Central memory CD8-positive, alpha-beta T cell (primary cell): ENCODE measurements around the gene TTR.

Experiments
- ATAC-seq: fragments of 150-1000 bp; cut with Tn5 transposase; replicated peaks from 2 replicates; pipeline ENCODE4 v1.10.0; 2022; ENCODE audit warnings: mild to moderate bottlenecking, moderate FRiP score, moderate number of reproducible peaks; ENCODE audit not compliant: poor library complexity, severe bottlenecking; ENCODE audit errors: extremely low read depth
- DNase-seq, 2 donors: peaks; one replicate each; pipeline ENCODE4 v3.0.0; 2021; ENCODE audit warnings: low spot score in 2 of 2
- H3K27ac Mint-ChIP-seq: one replicate; pipeline ENCODE4 v1.8.0; 2022; ENCODE audit warnings: low read depth, mild to moderate bottlenecking, moderate library complexity, mixed read lengths
- H3K27me3 Mint-ChIP-seq: one replicate; pipeline ENCODE4 v1.8.0; 2022; ENCODE audit warnings: mixed read lengths
- H3K36me3 Mint-ChIP-seq: one replicate; pipeline ENCODE4 v1.8.0; 2022; ENCODE audit warnings: mild to moderate bottlenecking, moderate library complexity, mixed read lengths; ENCODE audit not compliant: insufficient read depth
- H3K4me1 Mint-ChIP-seq: one replicate; pipeline ENCODE4 v1.8.0; 2022; ENCODE audit warnings: mixed read lengths
- H3K4me3 Mint-ChIP-seq: one replicate; pipeline ENCODE4 v1.8.0; 2022; ENCODE audit warnings: mild to moderate bottlenecking, moderate library complexity, mixed read lengths
- H3K9me3 Mint-ChIP-seq: one replicate; pipeline ENCODE4 v1.8.0; 2022; ENCODE audit warnings: mixed read lengths

The TTR gene

DNA sequence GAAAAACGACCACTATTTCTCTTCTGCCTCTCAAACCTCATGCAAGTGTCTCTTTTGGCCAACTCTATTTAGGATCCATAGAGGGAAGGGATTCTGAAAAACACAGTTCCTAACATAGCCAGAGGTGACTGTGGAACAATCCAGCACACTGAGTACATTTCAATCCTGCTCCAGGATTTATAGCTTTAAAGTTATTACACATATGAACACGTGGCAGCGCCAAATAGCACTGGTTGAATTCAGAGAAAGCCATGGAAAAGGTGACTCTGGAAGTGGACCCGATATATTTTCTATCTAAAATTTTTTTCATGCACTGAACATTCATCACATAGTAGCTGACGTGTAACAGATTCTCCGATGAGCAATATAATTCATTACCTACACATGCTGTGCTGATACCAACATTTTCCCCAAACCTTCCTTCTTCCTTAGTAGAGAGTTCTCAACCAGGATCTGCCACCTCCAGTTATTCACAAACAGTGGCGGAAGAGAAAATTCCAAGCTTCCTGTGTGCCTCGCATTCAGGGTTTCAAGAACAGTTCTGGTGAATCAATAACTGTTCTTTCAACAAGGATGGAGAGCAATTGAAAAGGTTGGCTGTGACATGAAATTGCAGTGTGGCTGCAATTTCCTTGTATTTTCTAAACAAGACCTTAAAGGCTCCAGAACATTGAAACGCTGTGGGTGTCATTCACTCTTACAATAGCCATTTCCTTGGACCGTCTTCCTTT is 25.7 kb upstream of the TTR start:
- Mint-ChIP-seq H3K27me3 (peaks cover 7% of the 10 kb centered on the region), H3K4me3 (no peak overlapping the region), H3K9me3 (no peaks in the 10 kb centered on the region), H3K4me1 (no peaks in the 10 kb centered on the region), H3K36me3 (no peaks in the 10 kb centered on the region), H3K27ac (no peak overlapping the region)
- DNase-seq (no peak), ATAC-seq (no peak)

DNA sequence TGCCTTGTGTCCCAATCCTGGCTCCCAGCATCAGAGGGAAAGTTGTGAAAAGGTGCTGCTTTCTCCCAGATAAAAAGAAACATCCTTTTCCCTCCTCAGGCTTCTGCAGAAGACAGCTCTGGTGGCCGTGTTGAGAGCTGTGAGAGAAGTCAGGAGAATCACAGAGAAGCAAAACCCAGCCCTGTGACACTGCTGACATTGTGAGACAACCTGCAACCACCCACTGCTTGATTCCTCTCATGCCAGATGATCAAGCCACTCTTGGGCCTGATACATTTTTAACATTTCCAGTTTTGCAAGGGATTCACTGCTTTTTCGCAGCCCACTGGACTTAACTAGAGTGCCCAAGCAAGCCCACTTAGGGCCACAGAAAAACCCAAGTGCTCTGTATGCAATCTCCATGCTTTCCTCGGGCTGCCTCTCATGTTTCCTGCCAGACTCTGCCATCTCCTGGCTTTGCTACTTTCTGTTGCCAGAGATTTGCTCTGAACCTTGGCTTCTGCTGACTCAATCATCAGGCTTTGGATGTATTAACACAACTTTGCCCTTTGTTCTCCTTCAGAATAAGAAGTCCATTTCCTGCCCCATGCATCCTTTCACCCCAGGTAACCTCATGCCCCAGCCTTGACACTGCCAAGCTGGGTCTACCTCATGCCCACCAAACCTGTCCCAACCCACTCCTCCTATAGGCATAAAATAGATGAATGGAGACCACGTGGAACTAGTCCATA is 24.9 kb upstream of the TTR start:
- Mint-ChIP-seq H3K9me3 (no peaks in the 10 kb centered on the region), H3K4me1 (no peaks in the 10 kb centered on the region), H3K36me3 (no peaks in the 10 kb centered on the region), H3K4me3 (no peak overlapping the region), H3K27me3 (no peaks in the 10 kb centered on the region), H3K27ac (no peak overlapping the region)
- DNase-seq (no peak), ATAC-seq (no peak)

DNA sequence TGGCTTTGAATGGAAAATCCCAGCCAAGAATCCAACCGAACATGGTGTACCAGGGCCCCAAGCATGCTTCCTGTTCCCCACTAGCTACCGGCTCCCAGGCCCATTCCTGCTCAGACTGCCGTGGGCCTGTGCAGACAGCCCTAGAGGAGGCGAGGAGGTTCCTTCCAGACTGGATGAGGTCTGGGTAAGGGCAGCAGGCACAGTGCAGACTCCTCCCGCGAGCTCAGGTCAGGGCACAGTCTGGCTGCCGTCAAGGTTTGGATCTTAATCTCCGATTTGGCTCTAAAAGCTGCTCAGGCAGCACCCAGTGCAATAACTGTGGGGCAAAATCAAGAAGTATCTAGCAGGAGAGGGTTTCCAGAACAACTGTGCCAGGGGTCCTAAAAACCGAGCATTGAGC is 19.3 kb upstream of the TTR start:
- Mint-ChIP-seq H3K9me3 (no peaks in the 10 kb centered on the region), H3K36me3 (no peaks in the 10 kb centered on the region), H3K27ac (no peak overlapping the region), H3K4me3 (no peak overlapping the region), H3K4me1 (no peaks in the 10 kb centered on the region), H3K27me3 (no peaks in the 10 kb centered on the region)
- no peak for ATAC-seq
- DNase-seq: no peak

DNA sequence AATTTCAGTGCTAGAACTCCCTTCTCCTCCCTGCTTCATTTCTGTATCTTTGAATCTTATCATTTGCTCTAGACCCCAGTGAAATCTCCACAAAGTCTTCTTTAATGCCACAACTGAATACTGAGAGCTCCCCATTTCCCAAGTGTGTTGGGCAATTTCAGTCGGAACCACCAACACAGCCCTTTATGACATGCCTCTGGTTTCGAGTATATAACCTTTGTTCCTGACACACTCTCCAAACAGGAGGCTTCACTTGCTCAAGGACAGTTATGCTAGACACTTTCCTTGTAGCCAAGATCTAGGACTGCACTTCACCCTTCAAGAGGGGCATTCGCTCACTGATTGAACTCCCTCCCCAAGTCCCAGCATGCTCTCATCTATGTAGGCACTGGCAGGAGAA is 18.6 kb upstream of the TTR start:
- H3K9me3 Mint-ChIP-seq: no peaks in the 10 kb centered on the region
- DNase-seq (no peak), ATAC-seq (no peak)
- H3K27me3 Mint-ChIP-seq: no peaks in the 10 kb centered on the region
- no peak overlapping the region for H3K27ac Mint-ChIP-seq
- no peaks in the 10 kb centered on the region for H3K4me1 Mint-ChIP-seq
- H3K36me3 Mint-ChIP-seq: no peaks in the 10 kb centered on the region
- H3K4me3 Mint-ChIP-seq: no peak overlapping the region

DNA sequence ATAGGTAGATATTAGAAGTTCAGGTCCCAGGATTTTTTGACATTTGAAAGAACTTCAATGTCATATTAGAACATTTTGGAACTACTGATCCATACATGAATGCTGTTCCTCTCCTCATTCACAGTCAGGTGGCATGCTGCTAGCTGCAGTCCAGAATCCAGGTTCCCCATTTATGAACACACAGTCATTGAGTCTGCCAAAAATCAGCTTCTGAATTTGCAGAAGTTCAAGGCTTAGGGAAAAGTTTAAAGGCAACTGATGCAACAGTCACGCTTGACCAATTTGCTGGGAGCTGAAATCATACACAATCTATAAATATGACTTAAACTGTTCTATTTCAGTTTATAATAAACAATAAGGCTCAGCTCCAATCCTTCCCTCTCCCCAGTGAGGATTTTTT is 17.3 kb upstream of the TTR start:
- Mint-ChIP-seq H3K4me3 (no peak overlapping the region), H3K27me3 (no peaks in the 10 kb centered on the region)
- ATAC-seq: no peak

DNA sequence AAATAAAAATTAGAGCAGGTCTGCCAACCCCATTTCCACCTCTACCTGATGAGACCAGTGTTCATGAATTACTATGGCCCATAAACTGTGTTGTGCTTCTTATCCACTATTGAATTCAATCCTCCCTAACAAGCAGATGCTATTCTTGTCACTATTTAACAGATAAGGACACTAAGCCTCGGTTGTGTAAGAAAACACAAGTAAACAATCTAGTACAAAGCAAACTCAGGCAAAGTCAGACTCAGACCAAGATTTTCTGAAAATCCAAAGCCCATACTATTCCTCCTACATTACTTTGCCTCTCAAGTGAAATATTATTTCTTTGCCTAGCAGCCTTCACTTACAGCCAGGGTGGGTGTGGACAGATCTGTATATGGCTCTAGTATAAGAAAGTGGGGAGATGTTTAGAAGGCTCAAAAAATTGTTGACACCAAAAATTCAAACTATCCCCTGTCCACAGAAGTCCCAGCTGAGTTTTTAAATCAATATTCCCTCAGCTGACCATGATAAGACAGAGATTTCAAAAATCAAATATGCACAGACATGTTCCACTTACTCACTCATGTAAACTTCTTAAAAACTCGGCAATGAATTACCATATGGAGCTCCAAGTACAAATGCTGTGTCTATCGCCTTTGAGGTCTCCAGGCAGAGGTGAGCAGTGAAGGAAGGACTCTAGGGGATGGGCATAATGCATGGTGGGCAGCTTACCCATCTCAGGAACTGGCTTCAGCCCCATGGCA is 16.0 kb upstream of the TTR start:
- DNase-seq: no peak
- no peaks in the 10 kb centered on the region for H3K27me3 Mint-ChIP-seq
- no peaks in the 10 kb centered on the region for H3K36me3 Mint-ChIP-seq
- H3K9me3 Mint-ChIP-seq: no peaks in the 10 kb centered on the region
- H3K4me3 Mint-ChIP-seq: no peak overlapping the region
- H3K4me1 Mint-ChIP-seq: no peaks in the 10 kb centered on the region
- H3K27ac Mint-ChIP-seq: no peak overlapping the region
- no peak for ATAC-seq

More for the DNA sequence above, 17.3 kb upstream of the TTR start:
- Mint-ChIP-seq H3K4me1 (no peaks in the 10 kb centered on the region), H3K36me3 (no peaks in the 10 kb centered on the region), H3K9me3 (no peaks in the 10 kb centered on the region), H3K27ac (no peak overlapping the region)
- no peak for DNase-seq

DNA sequence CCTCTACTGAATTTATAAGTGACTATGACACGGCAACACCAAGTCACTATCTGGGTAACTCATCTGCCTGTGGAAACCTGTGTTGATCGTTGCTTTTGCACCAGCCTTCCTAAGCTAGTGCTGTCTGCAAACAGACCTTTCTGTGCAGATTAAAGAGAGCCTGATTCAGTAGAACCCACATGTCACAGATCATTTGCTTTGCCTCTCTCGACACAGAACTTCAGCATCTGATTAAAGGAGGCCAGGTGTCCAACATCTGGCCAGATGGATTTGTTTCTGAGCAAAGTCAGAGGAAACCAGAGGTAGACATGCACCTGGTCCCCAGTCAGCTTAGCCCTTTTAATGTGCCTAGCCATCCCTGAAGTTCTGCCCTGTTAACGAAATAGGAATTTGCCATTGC is 15.0 kb upstream of the TTR start:
- Mint-ChIP-seq H3K27ac (no peak overlapping the region), H3K9me3 (no peaks in the 10 kb centered on the region), H3K27me3 (no peaks in the 10 kb centered on the region), H3K36me3 (no peaks in the 10 kb centered on the region), H3K4me1 (no peaks in the 10 kb centered on the region), H3K4me3 (no peak overlapping the region)
- DNase-seq (no peak), ATAC-seq (no peak)

DNA sequence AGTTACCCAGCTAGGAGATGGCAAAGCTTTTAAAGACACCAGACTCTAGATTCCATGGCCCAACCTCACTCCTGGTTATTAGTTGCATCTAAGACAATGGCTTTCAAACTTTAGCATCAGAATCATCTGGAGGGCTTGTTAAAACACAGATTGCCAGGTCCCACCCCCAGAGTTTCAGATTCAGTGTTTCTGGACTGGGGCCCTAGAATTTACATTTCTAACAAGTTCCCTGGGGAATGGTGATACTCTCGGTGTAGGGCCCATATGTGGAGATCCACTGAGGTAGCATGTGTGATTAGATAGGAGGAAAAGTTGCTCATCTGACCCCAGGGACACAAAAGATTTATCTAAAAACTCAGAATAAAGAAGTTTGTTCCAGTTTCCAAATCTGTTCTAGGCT is 14.5 kb upstream of the TTR start:
- no peak for ATAC-seq
- no peak overlapping the region for H3K4me3 Mint-ChIP-seq
- H3K27ac Mint-ChIP-seq: no peak overlapping the region
- no peaks in the 10 kb centered on the region for H3K36me3 Mint-ChIP-seq
- no peaks in the 10 kb centered on the region for H3K9me3 Mint-ChIP-seq
- H3K4me1 Mint-ChIP-seq: no peaks in the 10 kb centered on the region
- no peak for DNase-seq
- H3K27me3 Mint-ChIP-seq: no peaks in the 10 kb centered on the region

DNA sequence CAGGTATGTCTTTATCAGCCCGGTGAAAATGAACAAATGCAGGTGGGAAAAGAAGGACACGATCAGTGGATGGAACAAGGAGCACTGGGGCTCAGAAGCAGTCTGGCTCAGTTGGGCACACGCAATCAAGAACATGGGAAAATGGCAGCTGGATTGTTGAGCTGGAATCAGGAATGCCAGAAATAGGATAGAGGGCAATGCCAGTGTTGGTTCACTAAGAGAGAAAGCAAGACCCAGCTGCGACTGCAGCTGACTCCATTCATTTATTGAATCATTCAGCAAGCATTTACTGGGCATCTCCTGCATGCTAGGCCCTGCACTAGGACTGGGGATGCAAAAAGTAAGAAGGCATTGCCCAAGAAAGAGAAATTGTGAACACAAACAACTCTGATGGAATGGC is 13.6 kb upstream of the TTR start:
- H3K36me3 Mint-ChIP-seq: no peaks in the 10 kb centered on the region

DNA sequence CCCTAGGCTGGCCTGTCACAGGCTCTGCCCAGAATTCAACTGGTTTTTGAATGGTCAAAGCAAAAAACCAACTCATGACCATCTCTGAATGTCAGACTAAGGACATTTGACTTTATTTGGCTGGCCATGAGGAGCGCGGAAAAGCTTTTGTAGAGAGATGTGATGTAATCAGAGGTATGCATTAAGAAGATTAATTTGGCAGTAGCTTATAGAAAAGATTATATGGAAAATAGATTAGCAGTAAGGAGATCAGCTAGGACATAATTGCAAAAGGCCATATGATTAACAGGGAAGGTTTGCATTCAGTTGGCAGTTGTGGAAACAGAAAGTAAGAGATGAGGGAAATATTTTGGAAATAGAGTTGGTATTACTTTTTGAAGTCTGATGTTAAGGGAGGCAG is 12.3 kb upstream of the TTR start:
- ATAC-seq: no peak
- H3K9me3 Mint-ChIP-seq: no peaks in the 10 kb centered on the region
- DNase-seq: no peak
- H3K4me3 Mint-ChIP-seq: no peak overlapping the region
- H3K36me3 Mint-ChIP-seq: no peaks in the 10 kb centered on the region
- H3K27ac Mint-ChIP-seq: no peak overlapping the region
- no peaks in the 10 kb centered on the region for H3K4me1 Mint-ChIP-seq
- H3K27me3 Mint-ChIP-seq: no peaks in the 10 kb centered on the region

More for the DNA sequence above, 13.6 kb upstream of the TTR start:
- H3K9me3 Mint-ChIP-seq: no peaks in the 10 kb centered on the region
- ATAC-seq (no peak), DNase-seq (no peak)
- no peaks in the 10 kb centered on the region for H3K27me3 Mint-ChIP-seq
- H3K4me1 Mint-ChIP-seq: no peaks in the 10 kb centered on the region
- no peak overlapping the region for H3K4me3 Mint-ChIP-seq
- H3K27ac Mint-ChIP-seq: no peak overlapping the region

DNA sequence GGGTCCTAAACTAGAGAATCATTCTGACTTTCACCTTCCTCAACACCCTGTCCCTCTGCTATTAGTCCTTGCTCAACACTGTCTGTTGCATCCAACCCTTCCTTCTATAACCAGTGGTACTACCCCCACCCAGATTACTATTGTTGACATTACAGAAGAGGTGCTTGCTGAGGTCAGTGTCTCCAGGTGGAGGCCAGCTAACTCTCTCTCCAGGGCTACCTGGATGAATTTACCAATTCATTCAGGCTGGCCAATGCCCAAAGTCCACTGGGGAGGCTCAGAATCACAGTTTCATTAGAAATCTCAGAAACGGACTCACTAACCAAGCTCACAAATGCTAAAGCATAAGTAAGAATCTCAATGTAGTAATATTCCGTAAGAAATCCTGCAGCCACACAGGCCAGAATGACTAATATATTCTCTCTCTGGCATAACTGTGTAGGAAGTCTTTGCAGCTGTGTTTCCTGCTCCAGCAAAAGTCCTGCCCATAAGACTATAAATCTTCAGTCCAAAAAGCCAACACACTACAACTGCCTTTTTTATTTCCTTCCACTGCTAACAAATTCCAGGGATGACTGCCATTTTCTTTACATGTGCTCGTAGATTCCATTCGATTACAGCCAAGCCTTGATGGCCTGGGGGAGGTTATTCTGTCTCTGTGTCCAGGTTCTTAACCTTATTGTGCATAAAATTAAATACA is 10.0 kb upstream of the TTR start:
- H3K27me3 Mint-ChIP-seq: no peaks in the 10 kb centered on the region
- no peak for ATAC-seq
- H3K36me3 Mint-ChIP-seq: no peaks in the 10 kb centered on the region

DNA sequence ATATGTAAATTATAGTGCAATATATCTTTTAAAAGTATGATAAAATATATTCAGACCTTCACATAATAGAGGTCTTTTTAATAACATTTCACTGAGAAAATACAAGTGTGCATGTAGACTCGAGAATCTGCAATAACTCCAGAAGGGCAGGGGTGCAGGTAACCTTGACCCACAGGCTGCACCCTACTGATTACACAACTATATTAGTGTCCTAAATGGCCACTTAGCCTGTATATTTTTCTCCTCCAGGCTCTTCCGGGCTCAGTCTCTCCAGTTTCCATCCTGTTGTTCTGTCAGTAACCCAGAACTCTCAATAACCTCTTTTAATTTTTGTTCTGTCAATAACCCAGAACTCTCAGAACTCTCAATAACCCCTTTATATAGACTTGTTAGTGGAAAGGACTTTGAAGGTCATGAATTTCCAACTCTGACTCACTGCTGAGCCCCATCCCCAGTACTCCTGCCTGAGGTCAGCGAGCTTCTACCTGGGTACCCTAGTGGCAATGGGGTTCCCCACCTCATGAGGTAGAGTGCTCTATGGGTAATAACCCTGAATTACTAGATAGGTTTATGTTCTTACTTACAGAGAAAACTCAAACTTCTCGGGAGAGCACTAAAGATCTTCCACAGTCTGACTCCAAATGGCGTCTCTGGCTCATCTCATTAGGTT is 8.4 kb upstream of the TTR start:
- Mint-ChIP-seq H3K36me3 (no peaks in the 10 kb centered on the region), H3K9me3 (no peaks in the 10 kb centered on the region), H3K4me3 (no peak overlapping the region), H3K27me3 (no peaks in the 10 kb centered on the region), H3K27ac (no peak overlapping the region), H3K4me1 (no peaks in the 10 kb centered on the region)
- no peak for ATAC-seq
- no peak for DNase-seq

More for the DNA sequence above, 10.0 kb upstream of the TTR start:
- H3K9me3 Mint-ChIP-seq: no peaks in the 10 kb centered on the region
- H3K4me3 Mint-ChIP-seq: no peak overlapping the region
- no peaks in the 10 kb centered on the region for H3K4me1 Mint-ChIP-seq
- no peak for DNase-seq
- H3K27ac Mint-ChIP-seq: no peak overlapping the region
